G401 (cell line): Measurements from ENCODE around the gene ELK1. TPM values are rescaled to one million over a fixed set of nuclear protein-coding genes. Genes with fewer than 3 reads are reported as not detected.
"Not testable (repeated sequence)": the region's sequence is repeated elsewhere in the genome, so short reads cannot be mapped to it uniquely, and the experiment has no call there.

ENCODE experiments used
- DNase-seq: peaks from one replicate; pipeline ENCODE4 v3.0.0-alpha.2; 2015; ENCODE audit warnings: low spot score
- in situ Hi-C: cut with HindIII; loops from 2 replicates; pipeline ENCODE4 v1.10.0; 2016; ENCODE audit warnings: low sequenced_read_pairs, mixed read lengths
- total RNA-seq: library from RNA; depleted of rRNA; stranded (reverse); fragments of >200 nt; shearing (Covaris generic); gene quantifications from 2 replicates; pipeline ENCODE4 v1.2.3, GENCODE V29; 2014

The ELK1 gene
- total RNA-seq, 1 experiment from 2014 or later, result 40.6 TPM

GRCh38 chrX:47618923-47619485, 31.4 kb downstream of the ELK1 start:
- in situ Hi-C loops, result no loop called here
- no peak for DNase-seq

- no peak for DNase-seq
- in situ Hi-C loops, result no loop called here
These were observed 35.7 kb downstream of the ELK1 start for GRCh38 chrX:47614618-47615017.

GRCh38 chrX:47613082-47613481, 37.3 kb downstream of the ELK1 start:
- in situ Hi-C loops, result no loop called here

GRCh38 chrX:47612418-47612817, 37.9 kb downstream of the ELK1 start:
- in situ Hi-C loops, result no loop called here
- no peak for DNase-seq

More at GRCh38 chrX:47613082-47613481, 37.3 kb downstream of the ELK1 start:
- DNase-seq, result peak; percentile 75

GRCh38 chrX:47611926-47612325, 38.4 kb downstream of the ELK1 start:
- DNase-seq, result peak; percentile 78
- in situ Hi-C loops, result no loop called here

GRCh38 chrX:47611489-47611888, 38.9 kb downstream of the ELK1 start:
- no peak for DNase-seq
- in situ Hi-C loops, result no loop called here

- in situ Hi-C loops, result no loop called here
- DNase-seq, result no peak
These were observed 39.9 kb downstream of the ELK1 start for GRCh38 chrX:47610511-47610910.

- no peak for DNase-seq
- in situ Hi-C loops, result no loop called here
These were observed 42.1 kb downstream of the ELK1 start for GRCh38 chrX:47608130-47608810.

GRCh38 chrX:47607091-47607490, 43.3 kb downstream of the ELK1 start:
- DNase-seq, result no peak
- in situ Hi-C loops, result no loop called here

GRCh38 chrX:47605024-47605423, 45.3 kb downstream of the ELK1 start:
- in situ Hi-C loops, result no loop called here

GRCh38 chrX:47603125-47603524, 47.2 kb downstream of the ELK1 start:
- in situ Hi-C loops, DNase-seq: not testable (repeated sequence)

More at GRCh38 chrX:47605024-47605423, 45.3 kb downstream of the ELK1 start:
- no peak for DNase-seq

GRCh38 chrX:47597222-47597621, 53.1 kb downstream of the ELK1 start:
- in situ Hi-C loops, result no loop called here
- no peak for DNase-seq

- no peak for DNase-seq
- in situ Hi-C loops, result no loop called here
These were observed 54.1 kb downstream of the ELK1 start for GRCh38 chrX:47596256-47596655.

- DNase-seq, result no peak
- in situ Hi-C loops, result no loop called here
These were observed 54.6 kb downstream of the ELK1 start for GRCh38 chrX:47595716-47596251.

GRCh38 chrX:47593522-47593921, 56.8 kb downstream of the ELK1 start:
- no peak for DNase-seq
- in situ Hi-C loops, result no loop called here

- DNase-seq, result no peak
- in situ Hi-C loops, result no loop called here
These were observed 59.4 kb downstream of the ELK1 start for GRCh38 chrX:47590984-47591383.

GRCh38 chrX:47587906-47588735, 62.2 kb downstream of the ELK1 start:
- in situ Hi-C loops, result no loop called here
- peak; percentile 25 for DNase-seq

- no peak for DNase-seq
- in situ Hi-C loops, result no loop called here
These were observed 63.1 kb downstream of the ELK1 start for GRCh38 chrX:47587091-47587891.
